Epithelial cell of esophagus (primary cell): ENCODE measurements around the gene MRPS18B.

ENCODE experiments used
- DNase-seq: peaks from one replicate; pipeline ENCODE4 v3.0.0; 2010; ENCODE audit warnings: low read depth
- H3K4me3 ChIP-seq: 2 replicates; pipeline ENCODE4 v1.5.1; 2011; ENCODE audit warnings: mild to moderate bottlenecking, low read length, control low read depth
- CTCF ChIP-seq: IDR thresholded peaks from 2 replicates; pipeline ENCODE4 v1.5.1; 2011; ENCODE audit warnings: low read depth, mild to moderate bottlenecking, low read length, control low read depth, inconsistent platforms; ENCODE audit not compliant: insufficient read depth; ENCODE audit errors: missing control alignments

MRPS18B gene

GRCh38 chr6:30601815-30602641, 15.6 kb upstream of the MRPS18B start:
- DNase-seq = no peak
- TF ChIP-seq CTCF = no peak
- no peak overlapping the region for H3K4me3 ChIP-seq

GRCh38 chr6:30603961-30604360, 13.7 kb upstream of the MRPS18B start:
- no peak for TF ChIP-seq CTCF
- DNase-seq = no peak

GRCh38 chr6:30610065-30610464, 7.6 kb upstream of the MRPS18B start:
- no peak overlapping the region for H3K4me3 ChIP-seq
- TF ChIP-seq CTCF = no peak
- no peak for DNase-seq

More at GRCh38 chr6:30603961-30604360, 13.7 kb upstream of the MRPS18B start:
- H3K4me3 ChIP-seq = no peak overlapping the region

- no peak for TF ChIP-seq CTCF
- no peak for DNase-seq
- no peak overlapping the region for H3K4me3 ChIP-seq
These were observed 6.3 kb upstream of the MRPS18B start for GRCh38 chr6:30611150-30611855.

- no peak for TF ChIP-seq CTCF
- no peak overlapping the region for H3K4me3 ChIP-seq
- no peak for DNase-seq
These were observed 5.8 kb upstream of the MRPS18B start for GRCh38 chr6:30611856-30612194.

- H3K4me3 ChIP-seq = no peak overlapping the region
- DNase-seq = peak; percentile 45
- peak; percentile 45 for TF ChIP-seq CTCF
These were observed 5.4 kb upstream of the MRPS18B start for GRCh38 chr6:30612213-30612612.
